HG02678 (cell line): ENCODE measurements around the gene PRKAG2.

ENCODE experiments used
- ATAC-seq: cut with Tn5 transposase; IDR thresholded peaks from one replicate; pipeline ENCODE4 v1.9.1; 2021; ENCODE audit warnings: mild to moderate bottlenecking, moderate library complexity; ENCODE audit not compliant: unreplicated experiment

Gene PRKAG2

DNA sequence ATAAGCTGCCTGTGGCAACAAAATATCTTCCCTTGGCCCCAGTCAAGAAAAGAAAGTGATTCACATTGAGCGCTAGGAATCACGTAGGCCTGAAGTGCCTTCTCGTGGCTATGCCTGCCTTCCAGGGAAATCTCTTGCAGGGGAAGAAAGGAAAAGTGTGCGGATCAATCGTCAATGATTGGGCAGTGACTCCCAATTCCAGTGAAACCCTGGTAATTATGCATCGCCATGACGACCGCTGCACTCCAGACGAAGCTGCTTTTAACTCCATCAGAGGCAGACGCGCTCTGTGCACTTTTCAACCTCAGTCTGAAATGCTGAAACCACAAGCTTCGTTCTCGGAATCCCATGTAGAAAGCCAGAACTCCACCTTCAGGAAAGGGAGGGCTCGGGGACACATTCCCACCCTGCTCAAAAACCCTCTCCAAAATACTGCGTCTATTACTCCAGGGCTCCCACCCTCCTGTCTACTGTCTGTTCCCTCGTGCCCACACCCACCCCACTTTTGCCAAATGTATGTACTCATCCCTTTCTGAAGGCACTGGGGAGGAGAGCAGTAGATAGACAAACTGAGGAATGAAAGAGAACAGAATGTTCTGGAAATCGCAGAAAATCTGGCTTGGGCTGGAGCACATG lies 24.2 kb upstream of the PRKAG2 start:
- ATAC-seq, result no peak

- no peak for ATAC-seq
These were observed 23.7 kb upstream of the PRKAG2 start for GRCh38 chr7:151900591-151900985.

DNA sequence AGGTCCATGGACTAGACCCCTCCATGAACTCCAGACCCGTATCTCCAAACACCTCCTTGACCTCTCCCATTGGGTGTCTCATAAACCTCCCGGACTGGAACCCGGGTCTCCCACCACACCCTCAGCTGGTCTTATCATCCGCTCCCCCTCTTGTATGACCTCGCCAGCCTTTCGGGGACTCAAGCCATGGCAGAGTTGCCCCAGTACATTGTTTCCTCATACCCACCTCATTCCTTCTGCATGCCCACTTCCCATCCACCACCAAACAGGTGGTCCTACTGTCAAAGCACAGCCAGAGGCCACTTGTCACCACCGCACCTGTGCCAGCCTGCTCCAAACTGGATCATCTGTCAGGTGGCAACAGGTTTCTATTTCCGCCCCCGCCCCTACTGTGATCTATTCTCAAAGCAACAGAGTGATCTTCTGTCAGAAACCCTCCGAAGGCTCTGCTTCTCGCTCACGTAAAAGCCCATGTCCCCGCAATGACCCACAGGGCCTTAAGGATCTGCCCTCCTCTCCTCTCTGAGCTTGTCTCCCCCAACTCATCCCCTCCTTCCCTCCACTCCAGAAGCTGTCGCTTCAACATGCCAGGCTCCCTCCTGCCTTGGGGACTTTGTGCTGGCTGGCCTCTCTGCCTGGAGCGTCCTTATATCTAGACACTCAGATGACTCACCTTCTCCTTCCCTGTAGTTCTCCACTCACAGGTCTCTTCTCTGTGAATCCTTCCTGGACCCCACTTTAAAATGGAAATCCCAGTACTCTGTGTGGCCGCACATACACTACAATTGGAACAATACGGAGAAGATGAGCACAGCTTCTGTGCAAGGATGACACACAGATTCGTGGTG lies 22.8 kb upstream of the PRKAG2 start:
- no peak for ATAC-seq

DNA sequence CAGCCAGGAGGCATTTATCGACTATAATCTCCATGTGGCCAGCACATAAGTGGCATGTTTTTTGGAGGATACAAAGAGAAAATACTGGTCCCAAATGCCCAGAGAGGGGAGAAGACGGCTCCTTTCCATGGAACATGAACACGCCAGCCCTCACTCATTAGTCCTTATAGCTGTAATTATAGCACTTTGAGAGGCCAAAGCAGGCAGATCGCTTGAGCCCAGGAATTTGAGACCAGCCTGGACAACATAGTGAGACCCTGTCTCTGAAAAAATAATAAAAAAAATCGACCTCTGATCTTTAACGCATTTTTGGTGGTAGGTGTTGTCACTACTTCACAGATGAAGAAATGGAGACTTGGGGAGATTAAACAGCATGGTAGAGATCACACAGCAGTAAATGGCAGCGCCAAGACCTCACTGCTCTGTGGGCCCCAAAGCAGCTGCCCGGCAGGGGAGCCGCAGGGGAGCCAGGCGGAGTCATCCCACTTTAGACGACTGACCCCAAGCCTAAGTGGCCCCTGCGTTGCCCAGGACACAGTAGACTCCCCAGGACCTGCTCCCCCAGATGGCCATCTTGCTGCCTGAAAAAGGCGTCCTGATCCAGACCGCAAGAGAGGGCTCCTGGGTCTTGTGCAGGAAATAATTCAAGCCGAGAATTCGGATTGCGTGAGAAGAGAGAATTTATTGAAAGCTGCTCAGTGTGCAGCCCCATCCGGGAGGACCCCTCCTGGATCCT lies 21.2 kb upstream of the PRKAG2 start:
- ATAC-seq, result no peak

DNA sequence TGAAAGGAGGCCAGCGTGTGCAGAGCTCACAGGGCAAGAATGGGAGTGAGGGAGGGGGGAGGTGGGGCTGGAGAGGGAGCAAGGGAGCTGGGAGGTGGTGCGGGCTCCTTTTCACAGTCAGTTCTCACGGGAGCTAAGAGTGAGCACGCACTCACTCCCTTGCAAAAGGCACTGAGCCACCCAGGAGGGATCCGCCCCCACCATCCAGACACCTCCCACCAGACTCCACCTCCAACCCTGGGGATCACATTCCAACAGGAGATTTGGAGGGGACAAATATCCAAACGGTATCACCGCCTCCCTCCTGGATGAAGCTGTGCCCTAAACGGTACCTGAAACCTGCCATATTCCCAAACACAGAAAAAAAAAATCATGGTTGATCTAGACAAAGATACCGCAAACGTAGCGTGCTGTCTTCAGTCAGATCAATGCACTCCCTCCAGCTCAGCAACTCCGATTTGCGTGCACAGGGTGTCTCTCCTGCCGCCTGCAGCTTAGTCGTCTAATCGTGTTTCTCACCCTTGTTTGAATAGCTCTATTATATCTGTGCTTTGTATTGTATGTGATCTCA lies 20.3 kb upstream of the PRKAG2 start:
- ATAC-seq, result no peak

GRCh38 chr7:151896486-151896885 lies 19.6 kb upstream of the PRKAG2 start:
- ATAC-seq, result no peak

GRCh38 chr7:151896086-151896485 lies 19.2 kb upstream of the PRKAG2 start:
- ATAC-seq, result no peak

DNA sequence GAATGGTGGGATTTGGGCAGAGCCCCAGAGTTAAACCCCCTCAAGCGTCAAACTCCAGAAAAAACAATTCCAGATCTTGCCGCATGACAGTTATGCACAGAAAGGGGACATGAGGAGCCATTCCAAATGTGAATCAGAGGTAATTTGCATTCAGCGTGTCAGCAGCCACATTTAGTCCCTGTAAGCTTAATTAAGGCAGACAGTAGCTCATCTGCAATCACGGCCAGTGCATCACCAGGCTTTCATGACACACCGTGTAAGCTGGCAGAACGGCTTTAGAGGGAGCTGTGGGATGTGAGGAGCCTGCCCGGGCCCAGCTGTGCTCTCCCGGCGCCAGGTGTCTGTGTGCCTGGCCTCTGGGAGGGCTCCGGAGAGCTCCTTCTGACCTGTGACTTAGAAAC lies 18.7 kb upstream of the PRKAG2 start:
- ATAC-seq, result no peak

GRCh38 chr7:151895008-151895630 lies 18.2 kb upstream of the PRKAG2 start:
- ATAC-seq, result no peak

- ATAC-seq, result no peak
These were observed 17.4 kb upstream of the PRKAG2 start for GRCh38 chr7:151894111-151895007.

GRCh38 chr7:151893405-151893923 lies 16.5 kb upstream of the PRKAG2 start:
- ATAC-seq, result no peak

DNA sequence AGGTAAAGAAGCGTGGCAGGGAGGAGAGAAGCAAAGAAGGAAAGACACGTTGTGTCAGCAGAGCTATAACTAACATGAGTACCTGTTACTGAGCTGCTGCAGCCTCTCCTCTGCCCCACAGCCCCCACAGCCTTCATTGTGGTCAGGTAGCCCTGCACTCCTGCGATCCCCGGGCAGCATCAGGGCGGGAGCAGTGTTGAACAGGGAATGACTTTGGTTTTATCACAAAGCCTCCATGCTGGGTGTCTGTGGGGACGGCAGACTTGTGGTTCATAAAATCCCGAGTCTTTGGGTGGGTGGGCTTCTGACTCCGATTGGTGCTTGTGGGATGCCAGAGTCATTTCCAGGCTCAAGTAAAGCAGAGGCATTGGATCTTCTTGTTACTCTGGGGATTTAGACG lies 14.8 kb upstream of the PRKAG2 start:
- no peak for ATAC-seq

GRCh38 chr7:151891182-151891581 lies 14.3 kb upstream of the PRKAG2 start:
- ATAC-seq, result no peak

- ATAC-seq, result no peak
These were observed 13.6 kb upstream of the PRKAG2 start for GRCh38 chr7:151890355-151891004.

DNA sequence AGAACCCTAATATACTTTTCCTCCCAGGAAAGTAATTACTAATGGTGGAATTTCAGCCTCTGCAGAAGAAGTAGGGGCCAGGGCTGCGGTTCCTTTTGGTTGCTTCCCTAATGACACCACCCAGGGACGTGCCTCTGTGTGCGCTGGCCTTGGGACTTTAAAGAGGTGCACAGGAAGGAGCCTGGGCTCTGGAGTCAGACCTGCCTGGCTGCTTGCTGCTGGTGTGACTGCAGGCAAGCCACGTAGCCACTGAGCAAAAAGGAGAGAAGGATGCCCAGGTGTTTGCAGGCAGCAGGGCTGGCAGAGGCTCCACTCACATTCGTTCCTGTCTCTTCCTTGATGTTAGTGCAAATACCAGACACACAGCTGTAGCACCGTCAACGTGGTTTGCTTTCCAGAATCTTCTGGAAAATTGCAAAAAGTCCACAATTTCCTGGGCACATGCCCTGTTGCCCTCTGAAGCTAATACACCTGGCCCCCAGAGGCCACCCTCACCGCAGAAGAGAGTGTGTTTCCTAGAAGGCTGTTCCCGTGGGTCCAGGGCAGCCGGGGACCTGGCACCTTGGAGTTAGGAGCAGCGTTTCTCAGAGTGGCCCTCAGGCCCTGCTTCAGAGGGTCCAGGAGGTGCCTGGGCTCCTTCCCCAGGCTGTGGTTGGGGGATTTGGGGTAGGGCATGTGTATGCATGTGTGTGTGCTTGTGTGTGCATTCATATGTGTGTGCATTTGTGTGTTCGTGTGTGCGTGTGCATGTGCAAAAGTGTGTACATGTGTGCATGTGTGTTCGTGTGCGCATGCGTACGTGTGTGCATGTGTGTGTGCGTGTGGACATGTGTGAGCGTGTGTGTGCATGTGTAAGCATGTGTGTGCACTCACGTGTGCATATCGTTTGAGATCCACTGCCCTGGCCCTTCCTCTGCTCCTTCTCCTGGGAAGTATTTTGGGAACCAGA lies 12.8 kb upstream of the PRKAG2 start:
- no peak for ATAC-seq

- no peak for ATAC-seq
These were observed 11.5 kb upstream of the PRKAG2 start for GRCh38 chr7:151888079-151889067.

- no peak for ATAC-seq
These were observed 9.9 kb upstream of the PRKAG2 start for GRCh38 chr7:151886783-151887182.
